22Rv1 (cell line): ENCODE data around the gene TNXB.

Source experiments
- CTCF ChIP-seq: fragments of 450-650 bp; IDR thresholded peaks from 2 replicates; pipeline ENCODE4 v1.5.1; 2017; ENCODE audit warnings: mild to moderate bottlenecking
- ZFX ChIP-seq: fragments of 450-650 bp; IDR thresholded peaks from 2 replicates; pipeline ENCODE4 v1.6.1; 2017; ENCODE audit warnings: antibody characterized with exemption, borderline replicate concordance

- TF ChIP-seq CTCF = no peak
- TF ChIP-seq ZFX = no peak
Observed at GRCh38 chr6:32097364-32097763, 11.8 kb downstream of the TNXB start.
